Right lung (tissue), 5 donors: ENCODE results near the gene SLC12A6. TPM values are rescaled to one million over a fixed set of nuclear protein-coding genes. Genes with fewer than 3 reads are reported as not detected.

Source experiments
- DNase-seq, 2 donors: peaks; one replicate each; pipeline ENCODE4 v3.0.0-alpha.2; 2013
- polyA plus RNA-seq, 5 donors: library from polyadenylated mRNA; unstranded; fragments of 120-200 nt; gene quantifications; one replicate each; pipeline versions ENCODE4 v1.2.1 to v1.2.3, GENCODE V29; 2013; ENCODE audit warnings: inconsistent platforms in 1 of 5, low replicate concordance in 1 of 5; ENCODE audit not compliant: insufficient read length in 5 of 5, insufficient read depth in 1 of 5

The SLC12A6 gene
- polyA plus RNA-seq, 5 donors: 18.1 to 39.2 (median 29.9) TPM

DNA sequence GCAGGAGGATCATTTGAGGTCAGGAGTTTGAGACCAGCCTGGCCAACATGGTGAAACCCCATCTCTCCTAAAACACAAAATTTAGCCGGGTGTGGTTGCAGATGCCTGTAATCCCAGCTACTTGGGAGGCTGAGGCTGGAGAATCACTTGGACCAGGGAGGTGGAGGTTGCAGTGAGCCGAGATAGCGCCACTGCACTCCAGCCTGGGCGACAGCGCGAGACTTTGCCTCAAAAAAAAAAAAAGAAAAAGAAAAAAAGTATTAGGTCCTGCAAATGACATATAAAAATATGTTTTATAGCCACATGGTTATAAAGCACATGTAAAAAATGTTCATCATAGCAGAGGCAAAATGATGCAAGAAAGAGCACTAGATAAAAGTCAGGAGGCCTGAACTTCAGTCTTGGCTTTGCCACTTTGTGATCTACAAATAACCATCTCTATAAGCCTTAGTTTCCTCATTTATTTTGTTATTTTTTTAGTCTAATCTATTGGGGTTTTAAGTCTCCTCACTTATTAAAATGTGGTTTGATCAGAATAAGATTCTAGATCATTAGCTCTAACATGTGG lies 4.9 kb downstream of the SLC12A6 start:
- DNase-seq: no peak

DNA sequence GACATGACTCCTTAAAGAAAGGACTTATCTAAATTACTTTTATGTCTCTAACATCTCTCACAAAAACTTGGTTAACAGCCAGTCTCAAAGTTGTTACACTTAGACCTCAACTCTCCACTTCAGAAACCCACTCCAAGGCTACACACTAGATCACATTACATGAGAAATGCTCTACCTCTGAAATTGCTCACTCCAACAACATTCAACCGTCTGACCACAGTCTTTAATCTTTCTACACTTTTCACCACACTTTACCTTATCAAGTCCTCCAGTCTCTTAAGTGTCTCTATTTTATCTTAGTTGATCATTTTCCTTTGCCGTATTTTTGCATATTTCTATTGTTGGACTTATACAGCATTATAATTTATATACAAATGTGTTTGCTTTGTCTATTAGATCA lies 5.8 kb downstream of the SLC12A6 start:
- no peak for DNase-seq

DNA sequence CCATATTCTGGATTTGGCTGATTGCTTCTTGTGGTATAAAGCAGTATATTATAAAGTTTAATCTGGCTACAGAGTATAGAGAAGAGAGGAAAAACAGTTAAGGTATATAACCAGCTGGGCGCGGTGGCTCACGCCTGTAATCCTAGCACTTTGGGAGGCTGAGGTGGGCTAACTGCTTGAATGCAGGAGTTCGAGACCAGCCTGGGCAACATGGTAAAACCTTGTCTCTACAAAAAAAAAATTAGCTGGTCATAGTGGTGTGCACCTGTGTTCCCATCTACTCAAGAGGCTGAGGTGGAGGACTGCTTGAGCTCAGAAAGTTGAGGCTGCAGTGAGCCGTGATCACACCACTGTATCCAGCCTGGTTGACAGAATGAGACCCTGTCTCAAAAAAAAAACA lies 7.3 kb downstream of the SLC12A6 start:
- DNase-seq: no peak

DNA sequence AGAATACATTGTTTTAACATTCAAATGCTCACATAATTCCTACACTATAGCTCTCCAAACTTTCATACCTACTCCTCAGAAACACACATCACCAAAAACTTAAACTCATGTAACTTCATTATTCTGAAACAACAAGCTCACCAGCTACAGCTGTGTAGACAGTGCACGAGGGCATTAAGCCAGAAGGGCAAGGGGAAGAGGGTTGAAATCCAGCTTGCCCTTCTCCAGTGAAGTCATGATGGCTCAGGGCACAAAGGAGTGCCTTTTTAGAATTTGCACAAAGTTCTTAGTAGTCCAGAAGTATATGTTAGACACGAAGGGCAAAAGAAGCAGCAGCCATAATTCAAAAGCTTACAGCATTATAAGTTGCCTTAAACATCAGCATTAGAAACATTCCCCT lies 8.6 kb downstream of the SLC12A6 start:
- no peak for DNase-seq

DNA sequence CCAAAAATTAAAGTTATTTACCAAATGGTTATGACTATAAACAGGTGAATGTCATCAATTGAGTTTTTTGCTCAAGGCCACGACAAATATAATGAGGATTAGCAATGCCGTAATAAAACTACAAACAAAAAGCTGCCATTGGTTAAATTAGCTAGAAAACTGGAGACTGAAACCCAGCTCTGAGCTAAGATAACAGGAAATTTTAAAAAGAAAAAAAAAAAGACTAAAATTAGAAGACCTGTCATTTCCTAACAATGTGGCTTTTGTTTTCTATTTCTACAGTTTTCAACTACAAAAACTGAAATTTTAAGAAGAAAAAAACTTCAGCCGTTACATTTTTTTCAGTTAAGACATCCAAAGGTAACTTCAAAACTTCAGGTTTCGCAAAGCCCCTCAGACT lies 9.7 kb downstream of the SLC12A6 start:
- DNase-seq: no peak

DNA sequence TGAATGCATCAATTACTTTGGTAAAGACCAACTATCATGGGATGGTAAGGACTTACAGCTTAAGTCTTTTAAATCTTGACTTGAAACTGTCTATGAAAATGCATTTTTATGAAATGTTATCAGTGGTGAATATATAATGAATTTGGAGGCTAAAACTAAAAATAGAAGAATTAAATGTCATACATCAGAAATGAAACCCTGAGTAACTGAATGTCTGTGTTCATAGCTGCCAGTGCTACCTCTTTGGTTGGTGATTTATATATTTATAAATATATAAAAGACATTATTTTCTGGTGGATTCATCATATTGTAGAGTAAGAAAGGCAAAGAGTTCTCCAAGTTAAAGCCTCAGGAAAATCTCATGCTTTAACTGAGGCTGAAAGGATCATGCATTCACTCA lies 12.2 kb downstream of the SLC12A6 start:
- DNase-seq: no peak

DNA sequence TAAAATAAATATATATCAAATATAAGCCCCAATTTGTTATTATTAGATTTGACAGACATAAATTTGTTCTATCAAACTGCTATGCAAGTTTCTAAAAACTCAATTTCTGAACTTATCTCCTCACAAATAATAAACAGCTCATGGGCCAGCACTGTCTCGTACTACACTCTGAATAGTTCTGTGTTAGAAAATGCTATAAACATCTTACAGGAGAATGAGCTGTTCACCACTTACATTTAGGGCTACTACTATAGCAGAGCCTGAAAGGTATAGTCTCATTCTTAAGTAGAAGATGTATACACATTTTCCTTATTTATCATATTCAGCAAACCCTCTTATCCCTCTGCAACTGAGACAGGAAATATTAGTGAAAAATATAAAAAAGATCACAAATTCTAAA lies 12.6 kb downstream of the SLC12A6 start:
- DNase-seq: no peak

DNA sequence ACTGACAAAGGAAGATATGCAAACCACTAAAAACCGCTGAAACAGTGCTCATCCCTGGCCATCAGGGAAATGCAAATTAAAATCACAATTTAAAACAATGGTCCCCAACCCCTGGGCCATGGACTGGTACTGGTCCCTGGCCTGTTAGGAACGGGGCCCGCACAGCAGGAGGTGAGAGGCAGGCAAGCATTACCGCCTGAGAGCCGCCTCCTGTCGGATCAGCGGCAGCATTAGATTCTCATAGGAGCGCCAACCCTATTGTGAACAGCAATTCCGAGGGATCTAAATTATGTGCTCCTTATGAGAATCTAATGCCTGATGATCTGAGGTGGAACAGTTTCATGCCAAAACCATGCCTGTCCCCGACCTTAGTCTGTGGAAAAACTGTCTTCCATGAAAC lies 14.4 kb downstream of the SLC12A6 start:
- no peak for DNase-seq

DNA sequence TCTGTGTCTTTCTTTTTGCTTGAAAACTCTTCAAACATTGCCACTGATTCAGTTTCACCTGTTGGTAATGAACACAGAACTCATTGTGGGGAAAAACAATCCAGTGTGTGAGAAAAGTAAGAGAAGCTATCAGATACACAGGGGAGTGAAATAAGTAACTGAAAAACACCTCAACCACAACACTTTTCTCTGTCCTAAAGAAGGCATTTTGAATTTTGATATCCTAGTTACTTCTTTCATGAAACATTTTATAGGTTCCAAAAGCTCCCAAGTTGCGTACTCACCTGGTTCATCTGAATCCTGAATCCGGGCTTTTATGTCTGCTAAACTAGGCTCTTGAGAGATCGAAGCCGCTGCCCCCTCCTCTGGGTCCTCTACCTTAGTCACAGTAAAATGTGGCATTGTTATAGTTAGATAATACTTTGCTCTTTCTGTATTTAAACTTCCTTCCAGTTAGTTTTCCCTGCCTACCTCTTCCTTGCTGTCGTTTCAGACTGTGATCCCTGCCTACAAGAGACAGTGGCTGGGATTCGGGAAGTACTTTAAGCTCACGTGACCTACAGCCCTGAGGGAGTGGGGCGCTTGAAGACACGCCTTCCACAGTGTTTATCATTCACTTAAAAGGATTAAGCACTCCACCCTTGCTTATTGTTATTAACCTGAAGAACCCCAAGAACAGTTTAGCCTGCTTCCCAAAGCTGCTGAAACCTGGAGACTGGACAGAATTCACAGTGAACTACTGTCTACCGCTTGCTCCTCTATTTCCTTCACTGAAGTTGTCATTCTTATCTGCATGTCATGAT lies 19.1 kb downstream of the SLC12A6 start:
- DNase-seq: peak in 1 of 2 donors; percentile 53

DNA sequence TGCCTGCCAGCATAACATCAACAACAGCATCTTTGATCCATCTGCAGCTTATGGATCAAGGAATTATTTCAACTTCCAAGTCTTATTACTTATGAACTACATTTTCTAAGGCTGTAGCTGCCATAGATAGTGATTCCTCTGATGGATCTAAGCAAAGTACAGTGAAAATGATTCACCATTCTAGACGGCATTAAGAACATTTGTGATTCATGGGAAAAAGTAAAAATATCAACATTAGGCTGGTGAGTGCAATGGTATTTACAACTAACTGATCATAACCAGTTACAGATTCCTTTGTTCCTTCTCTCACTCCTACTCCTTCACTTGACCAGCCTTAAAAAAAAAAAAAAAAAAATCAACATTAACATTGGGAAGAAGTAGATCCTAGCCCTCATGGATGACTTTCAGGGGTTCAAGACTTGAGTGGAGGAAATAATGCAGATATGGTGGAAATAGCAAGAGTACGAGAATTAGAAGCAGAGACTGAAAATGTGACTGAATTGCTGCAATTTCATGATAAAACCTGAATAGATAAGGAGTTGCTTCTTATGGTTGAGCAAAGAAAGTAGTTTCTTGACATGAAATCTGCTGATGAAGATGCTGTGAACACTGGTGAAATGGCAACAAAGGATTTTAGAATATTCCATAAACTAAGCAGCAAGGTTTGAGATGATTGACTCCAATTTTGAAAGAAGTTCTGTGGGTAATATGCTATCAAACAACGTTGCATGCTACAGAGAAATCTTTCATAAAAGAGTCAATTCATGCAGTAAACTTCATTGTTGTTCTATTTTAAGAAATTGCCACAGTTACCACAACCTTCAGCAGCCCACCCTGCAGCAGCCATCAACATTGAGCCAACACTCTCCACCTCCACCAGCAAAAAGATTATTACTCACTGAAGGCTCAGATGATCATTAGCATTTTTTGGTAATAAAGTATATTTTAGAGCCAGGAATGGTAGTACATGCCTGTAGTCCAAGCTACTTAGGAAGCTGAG lies 22.8 kb downstream of the SLC12A6 start:
- no peak for DNase-seq

DNA sequence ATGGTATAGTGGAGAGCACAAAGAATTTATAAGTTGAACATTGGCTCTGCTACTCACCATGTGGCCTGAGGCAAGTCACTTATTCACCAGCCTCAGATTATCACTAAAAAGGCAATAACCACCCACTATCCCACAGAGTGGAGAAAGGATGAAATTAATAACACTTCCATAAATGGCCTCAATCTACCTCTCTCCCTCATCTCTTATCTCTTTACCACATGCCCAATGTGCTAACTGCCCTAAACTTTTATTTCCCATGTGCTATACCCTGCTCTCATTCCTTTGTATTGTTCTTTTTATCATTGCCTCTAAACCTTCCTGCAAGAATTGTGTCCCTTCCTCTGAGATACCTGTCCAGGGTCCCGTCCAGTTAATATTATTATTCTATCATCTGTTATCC lies 26.0 kb downstream of the SLC12A6 start:
- DNase-seq: no peak

DNA sequence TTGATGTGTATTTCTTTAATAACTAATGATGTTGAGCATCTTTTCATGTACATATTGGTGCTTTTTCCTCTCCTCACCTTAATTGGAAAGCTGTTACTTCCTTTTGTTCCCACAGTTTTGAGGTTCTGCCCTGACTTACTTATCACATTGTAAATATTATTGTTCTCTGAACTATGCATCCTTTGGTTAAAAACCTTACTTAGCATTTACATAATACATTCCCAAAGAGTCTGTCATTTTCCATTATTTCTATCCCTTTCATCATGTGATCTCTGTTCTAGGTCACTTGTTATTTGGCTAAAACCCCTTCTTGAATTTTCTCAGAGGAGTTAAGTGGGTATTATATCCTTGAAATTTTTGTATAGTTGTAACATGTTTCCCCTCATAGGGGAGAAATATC lies 33.0 kb downstream of the SLC12A6 start:
- no peak for DNase-seq

DNA sequence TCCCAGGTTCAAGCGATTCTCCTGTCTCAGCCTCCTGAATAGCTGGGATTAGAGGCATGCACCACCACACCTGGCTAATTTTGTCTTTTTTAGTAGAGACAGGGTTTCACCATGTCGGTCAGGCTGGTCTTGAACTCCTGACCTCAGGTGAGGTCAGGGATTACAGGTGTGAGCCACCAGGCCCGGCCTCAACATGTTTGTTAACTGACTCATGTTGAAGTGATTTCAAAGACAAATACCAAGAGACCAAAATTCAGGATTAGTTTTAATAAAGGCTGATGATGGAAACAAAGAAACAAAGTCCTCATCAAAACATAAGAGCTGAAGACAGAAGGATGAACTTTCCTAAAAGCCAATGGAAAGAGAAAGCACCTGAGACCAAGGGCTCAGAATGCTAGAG lies 36.5 kb downstream of the SLC12A6 start:
- no peak for DNase-seq

DNA sequence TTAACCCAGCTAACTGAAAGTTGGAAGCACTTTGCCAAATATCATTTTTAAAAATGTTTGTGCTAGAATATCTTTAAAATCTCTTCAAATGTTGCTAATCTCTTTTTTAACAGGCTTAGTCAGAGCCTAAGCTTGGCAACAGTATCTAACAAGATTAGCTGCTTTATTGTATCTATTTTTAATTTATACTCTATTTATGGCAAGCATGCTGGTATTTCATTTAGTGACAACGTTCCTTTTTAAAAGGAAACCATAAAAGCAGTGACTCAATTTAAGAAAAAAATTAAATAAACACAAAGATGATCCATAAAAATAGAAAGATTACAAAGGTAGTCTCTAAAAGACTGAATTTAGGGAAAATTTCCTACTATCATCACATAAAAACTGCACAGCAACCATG lies 40.5 kb downstream of the SLC12A6 start:
- no peak for DNase-seq

DNA sequence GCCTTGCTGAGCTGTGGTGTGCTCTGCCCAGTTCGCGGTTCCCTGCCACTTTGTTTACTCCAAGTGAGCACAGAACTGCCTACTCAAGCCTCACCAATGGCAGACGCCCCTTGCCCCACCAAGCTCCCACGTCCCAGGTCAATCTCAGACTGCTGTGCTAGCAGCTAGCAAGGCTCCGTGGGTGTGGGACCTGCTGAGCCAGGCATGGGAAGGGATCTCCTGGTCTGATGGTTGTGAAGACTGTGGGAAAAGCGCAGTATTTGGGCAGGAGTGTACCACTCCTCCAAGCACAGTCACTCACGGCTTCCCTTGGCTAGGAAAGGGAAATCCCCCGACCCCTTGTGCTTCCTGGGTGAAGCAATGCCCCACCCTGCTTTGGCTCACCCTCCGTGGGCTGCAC lies 45.0 kb downstream of the SLC12A6 start:
- DNase-seq: no peak

DNA sequence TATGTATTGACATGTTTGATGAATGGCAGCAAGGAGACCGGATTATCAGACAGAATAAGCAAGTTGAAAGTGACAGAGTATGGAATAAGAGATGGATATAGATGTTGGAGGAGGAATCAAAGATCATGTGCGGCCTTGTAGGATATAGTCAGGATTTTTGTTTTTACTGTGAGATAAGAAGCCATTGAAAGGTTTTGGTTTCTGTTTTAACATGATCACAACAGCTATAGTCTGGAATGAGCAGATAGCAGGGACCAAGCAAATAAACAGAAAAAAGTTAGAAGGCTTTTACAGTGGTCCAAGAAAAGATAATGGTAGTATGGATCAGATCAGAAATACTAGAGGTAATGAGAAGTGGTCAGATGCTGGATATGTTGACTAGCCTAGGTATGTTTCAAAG lies 52.6 kb downstream of the SLC12A6 start:
- no peak for DNase-seq

DNA sequence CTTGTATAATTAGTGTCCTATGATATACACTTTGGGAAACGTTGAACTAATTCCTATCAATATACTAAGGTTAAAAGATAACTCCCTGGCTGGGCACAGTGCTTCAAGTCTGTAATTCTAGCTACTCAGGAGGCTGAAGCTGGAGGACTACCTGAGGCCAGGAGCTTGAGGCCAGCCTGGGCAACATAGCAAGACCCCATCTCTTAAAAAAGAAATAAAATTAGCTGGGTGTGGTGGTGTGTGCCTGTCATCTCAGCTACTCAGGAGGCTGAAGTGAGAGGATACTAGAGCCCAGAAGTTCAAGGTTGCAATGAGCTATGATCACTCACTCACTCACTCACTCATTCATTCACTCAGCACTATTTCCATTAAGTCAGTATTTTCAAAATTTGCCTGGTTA lies 55.2 kb downstream of the SLC12A6 start:
- DNase-seq: no peak

DNA sequence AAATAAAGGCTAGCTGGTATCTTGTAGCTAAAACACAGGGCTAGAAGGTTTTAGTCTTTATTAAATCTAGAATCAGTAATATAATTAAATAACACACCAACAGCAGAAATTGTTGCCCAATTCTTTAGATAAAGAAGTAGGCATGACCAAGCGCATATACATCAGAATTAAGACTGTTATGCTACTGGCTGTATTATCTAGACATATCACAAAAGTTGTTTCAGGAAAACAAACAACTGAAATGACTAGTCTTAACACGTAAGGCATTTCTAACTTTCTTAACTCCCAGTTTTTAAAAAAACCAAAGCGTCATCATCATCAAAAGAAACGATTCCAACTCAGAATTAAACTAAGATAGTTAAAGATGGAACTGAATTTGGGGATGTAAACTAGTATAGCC lies 57.4 kb downstream of the SLC12A6 start:
- no peak for DNase-seq

DNA sequence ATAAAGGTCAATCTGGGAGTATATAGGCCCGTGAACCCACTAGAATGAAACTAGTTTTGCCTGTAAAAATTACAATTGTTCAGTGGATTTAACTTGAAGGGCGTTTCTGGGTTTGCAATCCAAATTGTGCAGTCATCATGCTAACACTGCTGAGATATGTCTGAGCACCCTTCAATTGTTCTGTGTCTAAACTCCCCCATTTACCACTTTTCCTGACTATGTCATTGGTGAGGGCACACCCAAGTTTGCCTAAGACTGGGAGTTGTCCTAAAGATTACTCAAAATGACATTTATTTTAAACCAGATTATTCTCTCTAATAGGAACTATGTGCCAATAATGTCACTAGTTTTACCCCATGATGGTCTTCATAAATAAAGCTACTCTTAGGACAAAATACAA lies 58.2 kb downstream of the SLC12A6 start:
- no peak for DNase-seq

DNA sequence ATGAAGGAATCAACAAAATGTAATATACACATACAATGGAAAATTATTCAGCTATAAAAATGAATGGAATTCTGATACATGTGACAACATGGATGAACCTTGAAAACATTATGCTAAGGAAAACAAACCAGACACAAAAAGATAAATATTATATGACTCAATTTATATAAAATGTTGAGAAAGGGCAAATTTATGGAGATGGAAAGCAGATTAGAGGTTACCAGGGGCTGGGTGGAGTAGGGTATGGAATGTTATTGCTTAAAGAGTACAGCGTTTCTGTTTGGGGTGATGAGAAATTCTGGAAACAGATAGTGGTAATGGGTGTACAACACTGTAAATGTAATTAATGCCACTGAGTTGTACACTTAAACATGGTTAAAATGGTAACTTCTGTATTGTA lies 61.9 kb downstream of the SLC12A6 start:
- no peak for DNase-seq

DNA sequence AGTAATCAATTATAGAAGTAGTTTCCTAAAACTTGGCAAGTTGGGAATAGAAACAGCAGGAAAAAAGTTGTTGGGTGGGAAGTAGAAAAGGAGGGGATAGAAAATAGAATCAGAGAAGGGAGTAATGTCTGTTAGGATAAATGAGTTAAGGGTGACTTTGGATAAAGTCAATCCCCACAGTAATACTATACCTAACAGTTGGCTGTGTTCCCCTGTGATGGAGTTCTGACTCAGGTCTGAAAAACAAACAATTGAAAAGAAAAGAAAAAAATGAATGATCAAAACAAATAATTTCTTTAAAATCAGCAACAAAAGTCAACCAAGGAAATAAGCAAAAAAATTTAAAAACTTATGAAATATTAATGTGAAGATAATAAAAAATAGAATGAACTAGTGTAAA lies 62.4 kb downstream of the SLC12A6 start:
- DNase-seq: no peak

DNA sequence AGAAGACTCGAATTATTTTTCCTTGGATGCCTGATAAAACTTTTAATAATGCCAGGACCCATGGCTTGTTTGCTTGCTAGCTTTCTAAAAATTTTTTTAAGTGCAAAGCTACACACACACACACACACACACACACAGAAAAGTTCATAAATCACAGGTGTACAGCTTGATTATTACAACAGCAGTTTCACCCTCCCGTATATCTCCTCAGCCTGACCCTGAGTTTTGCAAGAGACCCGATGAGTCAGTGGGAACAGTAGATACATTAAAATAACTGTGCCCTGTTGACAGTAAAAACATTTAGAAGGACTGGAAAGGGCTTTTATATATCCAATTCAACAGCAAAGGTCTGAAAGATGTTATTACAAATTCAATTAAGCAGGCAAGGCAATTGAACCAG lies 66.1 kb downstream of the SLC12A6 start:
- DNase-seq: no peak

DNA sequence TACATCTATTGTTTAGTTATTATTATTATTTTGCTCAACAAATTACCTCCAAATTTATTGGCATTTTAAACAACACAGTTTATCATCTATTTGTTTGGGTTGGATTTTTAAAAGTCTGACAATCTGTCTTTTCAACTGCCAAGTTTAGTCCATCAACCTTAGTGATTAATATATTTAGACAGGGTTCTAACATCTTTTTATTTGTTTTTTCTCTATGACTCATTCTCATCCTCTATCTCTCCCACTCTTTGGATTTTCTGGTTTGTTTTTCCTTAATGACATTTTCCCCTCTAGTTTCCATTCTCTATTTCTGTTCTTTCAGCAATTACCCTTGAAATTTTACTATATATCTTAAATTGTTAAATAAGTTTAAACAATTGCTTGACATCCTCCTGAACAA lies 70.8 kb downstream of the SLC12A6 start:
- no peak for DNase-seq
